Neural cell (in vitro differentiated cells): ENCODE results near the gene SMARCC2. TPM values are rescaled to one million over a fixed set of nuclear protein-coding genes. Genes with fewer than 3 reads are reported as not detected.

ENCODE experiments used
- H2AFZ ChIP-seq: fragments of 200-600, 300-800 bp; sonication (generic), shearing (Covaris generic); 2 replicates; pipeline ENCODE4 v1.6.0; 2014; ENCODE audit warnings: low read depth, mild to moderate bottlenecking, antibody characterized with exemption, low read length, moderate library complexity
- H3F3A ChIP-seq: fragments of 200-600 bp; shearing (Covaris generic); 2 replicates; pipeline ENCODE4 v1.6.1; 2016; ENCODE audit warnings: mild to moderate bottlenecking, moderate library complexity, mixed read lengths, antibody characterized with exemption, low read length; ENCODE audit not compliant: insufficient read depth, poor library complexity, severe bottlenecking
- H3K27ac ChIP-seq: fragments of 200-600, 300-800 bp; sonication (generic), shearing (Covaris generic); 2 replicates; pipeline ENCODE4 v1.5.1; 2014; ENCODE audit warnings: mild to moderate bottlenecking, low read length, moderate library complexity
- H3K27me3 ChIP-seq: fragments of 300-800, 200-600 bp; sonication (generic), shearing (Covaris generic); 2 replicates; pipeline ENCODE4 v1.6.0; 2014; ENCODE audit warnings: mild to moderate bottlenecking, low read depth, low read length, moderate library complexity; ENCODE audit not compliant: insufficient read depth
- H3K36me3 ChIP-seq: fragments of 300-800, 200-600 bp; sonication (generic), shearing (Covaris generic); 2 replicates; pipeline ENCODE4 v1.5.1; 2014; ENCODE audit warnings: mild to moderate bottlenecking, antibody characterized with exemption, low read length, moderate library complexity; ENCODE audit not compliant: insufficient read depth
- H3K4me2 ChIP-seq: fragments of 300-800, 200-600 bp; sonication (generic), shearing (Covaris generic); 2 replicates; pipeline ENCODE4 v1.6.0; 2014; ENCODE audit warnings: mild to moderate bottlenecking, low read length
- H3K4me3 ChIP-seq: fragments of 300-800, 200-600 bp; sonication (generic), shearing (Covaris generic); 2 replicates; pipeline ENCODE4 v1.5.1; 2014; ENCODE audit warnings: mild to moderate bottlenecking, low read length, moderate library complexity
- H3K79me2 ChIP-seq: fragments of 200-600 bp; shearing (Covaris generic); replicated peaks from 2 replicates; pipeline ENCODE4 v1.6.0; 2014; ENCODE audit warnings: mild to moderate bottlenecking, low read length, moderate library complexity; ENCODE audit not compliant: insufficient read depth
- H3K9ac ChIP-seq: fragments of 300-800, 200-600 bp; sonication (generic), shearing (Covaris generic); 2 replicates; pipeline ENCODE4 v1.6.1; 2016; ENCODE audit warnings: mild to moderate bottlenecking, low read length, mixed read lengths
- H3K9me2 ChIP-seq: fragments of 200-600 bp; shearing (Covaris generic); 2 replicates; pipeline ENCODE4 v1.6.1; 2016; ENCODE audit warnings: mild to moderate bottlenecking, low read length, mixed read lengths; ENCODE audit not compliant: insufficient read depth
- H3K9me3 ChIP-seq: fragments of 200-600, 300-800 bp; sonication (generic), shearing (Covaris generic); 2 replicates; pipeline ENCODE4 v1.6.1; 2016; ENCODE audit warnings: mild to moderate bottlenecking, mixed run types, low read length, moderate library complexity, mixed read lengths
- H4K20me1 ChIP-seq: fragments of 200-600 bp; shearing (Covaris generic); 2 replicates; pipeline ENCODE4 v1.6.1; 2016; ENCODE audit warnings: mild to moderate bottlenecking, mixed run types; ENCODE audit not compliant: insufficient read depth
- EZH2 ChIP-seq: fragments of 200-600, 300-800 bp; shearing (Covaris generic), sonication (generic); IDR thresholded peaks from 2 replicates; pipeline ENCODE4 v1.6.1; 2014; ENCODE audit warnings: antibody characterized with exemption, low read length, borderline replicate concordance, mild to moderate bottlenecking; ENCODE audit not compliant: insufficient read depth, poor library complexity, severe bottlenecking
- MXI1 ChIP-seq: fragments of 450-650 bp; conservative IDR thresholded peaks from 2 replicates; pipeline ENCODE4 v1.6.1; 2014; ENCODE audit warnings: antibody characterized with exemption, mild to moderate bottlenecking; ENCODE audit not compliant: poor library complexity, severe bottlenecking
- RAD21 ChIP-seq: fragments of 450-650 bp; conservative IDR thresholded peaks from 2 replicates; pipeline ENCODE4 v1.6.1; 2014; ENCODE audit warnings: antibody characterized with exemption, mild to moderate bottlenecking, moderate library complexity
- TAF1 ChIP-seq: IDR thresholded peaks from 2 replicates; pipeline ENCODE4 v1.6.1; 2012; ENCODE audit warnings: low read depth
- polyA plus RNA-seq: library from polyadenylated mRNA; depleted of rRNA; stranded (reverse); fragments of >200 nt; gene quantifications from 2 replicates; pipeline ENCODE4 v1.2.3, GENCODE V29; 2014
- TF ChIP-seq, protein P1 (sequence below): fragments of 450-650 bp; IDR thresholded peaks from 2 replicates; pipeline ENCODE4 v1.5.1; 2014; ENCODE audit warnings: antibody characterized with exemption, mild to moderate bottlenecking, moderate library complexity; ENCODE audit not compliant: poor library complexity, severe bottlenecking
- TF ChIP-seq, protein P2 (sequence below): IDR thresholded peaks from 2 replicates; pipeline ENCODE4 v1.6.1; 2012; ENCODE audit warnings: borderline replicate concordance

SMARCC2 gene
- polyA plus RNA-seq, 1 donor from 2014 or later: 85.6 TPM

DNA sequence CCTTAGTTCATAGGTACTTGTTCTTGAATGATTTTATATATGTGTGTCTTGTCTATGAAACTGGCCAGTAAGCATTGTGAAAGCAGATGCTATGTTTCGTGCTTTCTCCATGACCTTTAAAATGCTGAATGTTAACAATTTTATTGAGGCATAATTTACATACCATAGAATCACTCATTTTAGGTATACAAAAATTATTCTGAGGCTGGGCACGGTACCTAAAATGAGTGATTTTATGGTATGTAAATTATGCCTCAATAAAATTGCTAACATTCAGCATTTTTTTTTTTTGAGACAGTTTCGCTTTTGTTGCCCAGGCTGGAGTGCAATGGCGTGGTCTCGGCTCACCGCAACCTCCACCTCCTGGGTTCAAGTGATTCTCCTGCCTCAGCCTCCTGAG lies 54.4 kb downstream of the SMARCC2 start:
- no peak for TF ChIP-seq MXI1
- TF ChIP-seq RAD21: no peak
- TF ChIP-seq, protein P1, sequence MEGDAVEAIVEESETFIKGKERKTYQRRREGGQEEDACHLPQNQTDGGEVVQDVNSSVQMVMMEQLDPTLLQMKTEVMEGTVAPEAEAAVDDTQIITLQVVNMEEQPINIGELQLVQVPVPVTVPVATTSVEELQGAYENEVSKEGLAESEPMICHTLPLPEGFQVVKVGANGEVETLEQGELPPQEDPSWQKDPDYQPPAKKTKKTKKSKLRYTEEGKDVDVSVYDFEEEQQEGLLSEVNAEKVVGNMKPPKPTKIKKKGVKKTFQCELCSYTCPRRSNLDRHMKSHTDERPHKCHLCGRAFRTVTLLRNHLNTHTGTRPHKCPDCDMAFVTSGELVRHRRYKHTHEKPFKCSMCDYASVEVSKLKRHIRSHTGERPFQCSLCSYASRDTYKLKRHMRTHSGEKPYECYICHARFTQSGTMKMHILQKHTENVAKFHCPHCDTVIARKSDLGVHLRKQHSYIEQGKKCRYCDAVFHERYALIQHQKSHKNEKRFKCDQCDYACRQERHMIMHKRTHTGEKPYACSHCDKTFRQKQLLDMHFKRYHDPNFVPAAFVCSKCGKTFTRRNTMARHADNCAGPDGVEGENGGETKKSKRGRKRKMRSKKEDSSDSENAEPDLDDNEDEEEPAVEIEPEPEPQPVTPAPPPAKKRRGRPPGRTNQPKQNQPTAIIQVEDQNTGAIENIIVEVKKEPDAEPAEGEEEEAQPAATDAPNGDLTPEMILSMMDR: no peak
- no peak for TF ChIP-seq TAF1
- TF ChIP-seq EZH2: no peak
- TF ChIP-seq, protein P2, sequence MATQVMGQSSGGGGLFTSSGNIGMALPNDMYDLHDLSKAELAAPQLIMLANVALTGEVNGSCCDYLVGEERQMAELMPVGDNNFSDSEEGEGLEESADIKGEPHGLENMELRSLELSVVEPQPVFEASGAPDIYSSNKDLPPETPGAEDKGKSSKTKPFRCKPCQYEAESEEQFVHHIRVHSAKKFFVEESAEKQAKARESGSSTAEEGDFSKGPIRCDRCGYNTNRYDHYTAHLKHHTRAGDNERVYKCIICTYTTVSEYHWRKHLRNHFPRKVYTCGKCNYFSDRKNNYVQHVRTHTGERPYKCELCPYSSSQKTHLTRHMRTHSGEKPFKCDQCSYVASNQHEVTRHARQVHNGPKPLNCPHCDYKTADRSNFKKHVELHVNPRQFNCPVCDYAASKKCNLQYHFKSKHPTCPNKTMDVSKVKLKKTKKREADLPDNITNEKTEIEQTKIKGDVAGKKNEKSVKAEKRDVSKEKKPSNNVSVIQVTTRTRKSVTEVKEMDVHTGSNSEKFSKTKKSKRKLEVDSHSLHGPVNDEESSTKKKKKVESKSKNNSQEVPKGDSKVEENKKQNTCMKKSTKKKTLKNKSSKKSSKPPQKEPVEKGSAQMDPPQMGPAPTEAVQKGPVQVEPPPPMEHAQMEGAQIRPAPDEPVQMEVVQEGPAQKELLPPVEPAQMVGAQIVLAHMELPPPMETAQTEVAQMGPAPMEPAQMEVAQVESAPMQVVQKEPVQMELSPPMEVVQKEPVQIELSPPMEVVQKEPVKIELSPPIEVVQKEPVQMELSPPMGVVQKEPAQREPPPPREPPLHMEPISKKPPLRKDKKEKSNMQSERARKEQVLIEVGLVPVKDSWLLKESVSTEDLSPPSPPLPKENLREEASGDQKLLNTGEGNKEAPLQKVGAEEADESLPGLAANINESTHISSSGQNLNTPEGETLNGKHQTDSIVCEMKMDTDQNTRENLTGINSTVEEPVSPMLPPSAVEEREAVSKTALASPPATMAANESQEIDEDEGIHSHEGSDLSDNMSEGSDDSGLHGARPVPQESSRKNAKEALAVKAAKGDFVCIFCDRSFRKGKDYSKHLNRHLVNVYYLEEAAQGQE: no peak
- no peaks in the 10 kb centered on the region for H3K9me2 ChIP-seq
- no peaks in the 10 kb centered on the region for H3K9me3 ChIP-seq
- H3K79me2 ChIP-seq: no peaks in the 10 kb centered on the region
- H3K27ac ChIP-seq: no peak overlapping the region
- H3K36me3 ChIP-seq: no peaks in the 10 kb centered on the region
- no peak overlapping the region for H3K4me3 ChIP-seq
- H3F3A ChIP-seq: no peaks in the 10 kb centered on the region
- no peak overlapping the region for H2AFZ ChIP-seq
- no peak overlapping the region for H3K9ac ChIP-seq
- H4K20me1 ChIP-seq: no peaks in the 10 kb centered on the region
- no peaks in the 10 kb centered on the region for H3K27me3 ChIP-seq
- no peak overlapping the region for H3K4me2 ChIP-seq

DNA sequence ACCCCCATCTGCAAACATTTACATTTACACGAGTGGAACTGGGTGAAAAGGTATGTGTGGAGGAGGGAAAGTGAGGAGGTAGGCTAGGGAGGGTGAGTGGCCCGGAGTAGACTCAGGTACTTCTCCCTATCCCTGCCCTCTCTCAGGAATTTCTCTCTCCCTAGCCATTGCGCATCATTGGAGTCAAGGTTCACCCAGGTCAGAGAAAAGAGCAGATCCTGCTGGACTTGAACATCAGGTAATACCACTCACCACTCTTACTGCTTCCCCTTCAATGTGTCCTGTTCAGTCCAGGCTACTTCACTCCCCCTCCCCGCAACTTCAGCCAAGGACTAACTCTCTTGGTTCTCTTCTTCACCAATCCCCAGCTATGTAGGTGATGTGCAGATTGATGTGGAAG lies 58.4 kb downstream of the SMARCC2 start:
- no peak overlapping the region for H3K4me2 ChIP-seq
- no peak overlapping the region for H3K27ac ChIP-seq
- H3K79me2 ChIP-seq: no peaks in the 10 kb centered on the region
- H3F3A ChIP-seq: no peaks in the 10 kb centered on the region
- H3K9me2 ChIP-seq: no peaks in the 10 kb centered on the region
- H3K27me3 ChIP-seq: no peaks in the 10 kb centered on the region
- no peaks in the 10 kb centered on the region for H4K20me1 ChIP-seq
- H3K9ac ChIP-seq: no peak overlapping the region
- H2AFZ ChIP-seq: no peak overlapping the region
- TF ChIP-seq, protein P1: no peak
- no peak for TF ChIP-seq MXI1
- TF ChIP-seq EZH2: no peak
- TF ChIP-seq TAF1: no peak
- no peak overlapping the region for H3K4me3 ChIP-seq
- H3K36me3 ChIP-seq: no peaks in the 10 kb centered on the region
- no peaks in the 10 kb centered on the region for H3K9me3 ChIP-seq
